K562 (cell line): Measurements from ENCODE around the gene PPT2. TPM values are rescaled to one million over a fixed set of nuclear protein-coding genes. Genes with fewer than 3 reads are reported as not detected.

Experiments
- BRD9 ChIP-seq: fragments of 450-650 bp; IDR thresholded peaks from 2 replicates; pipeline ENCODE4 v1.6.1; 2018; ENCODE audit warnings: low read depth; ENCODE audit not compliant: partially characterized antibody
- E2F6 ChIP-seq, 2 experiments: IDR thresholded peaks; 2 replicates each; pipeline ENCODE4 v1.6.1; 2011; ENCODE audit warnings: borderline replicate concordance in 1 of 2, control low read depth in 1 of 2, low read depth in 1 of 2, low read length in 1 of 2, mild to moderate bottlenecking in 1 of 2, mixed read lengths in 1 of 2, moderate library complexity in 1 of 2; ENCODE audit not compliant: insufficient read depth in 1 of 2, insufficient read length in 1 of 2, poor library complexity in 1 of 2, severe bottlenecking in 1 of 2; ENCODE audit errors: extremely low read depth in 1 of 2
- EP400 ChIP-seq: fragments of 450-650 bp; IDR thresholded peaks from 2 replicates; pipeline ENCODE4 v1.6.1; 2017; ENCODE audit warnings: antibody characterized with exemption, mild to moderate bottlenecking, moderate library complexity
- EZH2 ChIP-seq: IDR thresholded peaks from 2 replicates; pipeline ENCODE4 v1.6.1; 2012; ENCODE audit warnings: low read depth, mild to moderate bottlenecking, inconsistent platforms, low read length, borderline replicate concordance
- JUND ChIP-seq, 2 experiments: IDR thresholded peaks; 2 replicates in 1 of 2; 3 replicates in 1 of 2; pipeline ENCODE4 v1.6.1; 2011; ENCODE audit warnings: borderline replicate concordance in 2 of 2, low read depth in 2 of 2, low read length in 2 of 2, improper control_type of control experiment in 1 of 2, missing biosample characterization in 1 of 2, missing genetic modification characterization in 1 of 2, missing genetic modification reagents in 1 of 2
- KLF13 ChIP-seq: fragments of 450-650 bp; IDR thresholded peaks from 2 replicates; pipeline ENCODE4 v1.6.1; 2016; ENCODE audit warnings: missing genetic modification characterization, low read depth, mild to moderate bottlenecking, missing compliant biosample characterization, moderate library complexity, borderline replicate concordance
- MXI1 ChIP-seq: IDR thresholded peaks from 2 replicates; pipeline ENCODE4 v1.6.1; 2011; ENCODE audit warnings: low read depth, mild to moderate bottlenecking, improper control_type of control experiment, low read length
- NCOR1 ChIP-seq: fragments of 450-650 bp; IDR thresholded peaks from 2 replicates; pipeline ENCODE4 v1.6.1; 2016; ENCODE audit warnings: mild to moderate bottlenecking, moderate library complexity
- PURB ChIP-seq: sonication (generic); formaldehyde crosslinking; IDR thresholded peaks from 2 replicates; pipeline ENCODE4 v1.9.0; 2021; ENCODE audit warnings: low read depth, mild to moderate bottlenecking, missing genetic modification reagents
- PYGO2 ChIP-seq: fragments of 450-650 bp; IDR thresholded peaks from 2 replicates; pipeline ENCODE4 v1.6.1; 2016; ENCODE audit warnings: mild to moderate bottlenecking, missing genetic modification characterization, moderate library complexity, missing compliant biosample characterization
- SLC30A9 ChIP-seq: fragments of 250-450 bp; sonication (Bioruptor Pico); IDR thresholded peaks from 2 replicates; pipeline ENCODE4 v1.8.0; 2022; ENCODE audit warnings: mild to moderate bottlenecking, moderate library complexity
- SMAD2 ChIP-seq: fragments of 150-350 bp; IDR thresholded peaks from 2 replicates; pipeline ENCODE4 v1.6.1; 2014; ENCODE audit warnings: low read depth, mild to moderate bottlenecking, low read length
- SMARCB1 ChIP-seq: IDR thresholded peaks from 2 replicates; pipeline ENCODE4 v1.6.1; 2011; ENCODE audit warnings: improper control_type of control experiment, low read depth; ENCODE audit not compliant: insufficient read length
- ZBTB49 ChIP-seq: sonication (generic); formaldehyde crosslinking; IDR thresholded peaks from 2 replicates; pipeline ENCODE4 v1.8.0; 2022; ENCODE audit warnings: missing genetic modification reagents, mild to moderate bottlenecking, borderline replicate concordance
- ZEB2 ChIP-seq: fragments of 450-650 bp; IDR thresholded peaks from 2 replicates; pipeline ENCODE4 v1.6.1; 2016
- ZNF121 ChIP-seq: sonication (generic); formaldehyde crosslinking; conservative IDR thresholded peaks from 2 replicates; pipeline ENCODE4 v1.8.0; 2022; ENCODE audit warnings: missing genetic modification reagents
- ZNF282 ChIP-seq: sonication (generic); formaldehyde crosslinking; IDR thresholded peaks from 2 replicates; pipeline ENCODE4 v1.8.1; 2023; ENCODE audit warnings: missing genetic modification reagents
- ZNF561 ChIP-seq: fragments of 450-650 bp; formaldehyde crosslinking; conservative IDR thresholded peaks from 2 replicates; pipeline ENCODE4 v1.4.0; 2020; ENCODE audit warnings: mild to moderate bottlenecking, moderate library complexity
- ZNF609 ChIP-seq: sonication (generic); formaldehyde crosslinking; IDR thresholded peaks from 2 replicates; pipeline ENCODE4 v1.8.1; 2023; ENCODE audit warnings: missing genetic modification reagents, mild to moderate bottlenecking, borderline replicate concordance
- polyA plus RNA-seq, 8 experiments: library from polyadenylated mRNA; depleted of rRNA in 4 of 8; stranded (reverse) in 5 of 8; unstranded in 3 of 8; fragments of >200 nt; fragmentation: Nextera tagmentation in 2 of 8; fragmentation: Illumina TruSeq in 1 of 8; extraction: Ambion mirVana in 2 of 8; extraction: Trizol in 1 of 8; gene quantifications; 2 replicates each; pipeline versions ENCODE4 v1.2.1 to v1.2.3, GENCODE V29; 2011 to 2014; ENCODE audit warnings: inconsistent platforms in 1 of 8, missing spikeins in 1 of 8
- total RNA-seq, 7 experiments: library from RNA; depleted of rRNA in 6 of 7; stranded (reverse); fragments of >200 nt in 6 of 7; fragmentation: Illumina TruSeq in 2 of 7; extraction: Trizol in 2 of 7; gene quantifications; 2 replicates each; pipeline versions ENCODE4 v1.2.1 to v1.2.3, GENCODE V29; 2011 to 2021; ENCODE audit warnings: low replicate concordance in 1 of 7

PPT2 gene
- total and polyA plus RNA-seq, 9 of the 15 experiments (the other 6 are each of a cell fraction or from before 2014, with no cell fraction given): 27.4 to 98.8 (median 69.9) TPM

- no peak for TF ChIP-seq E2F6 (IDR thresholded peaks at IDR 0.05; ENCODE audit: borderline replicate concordance in 1 of 2, extremely low read depth in 1 of 2, insufficient read depth in 1 of 2, insufficient read length in 1 of 2, low read depth in 1 of 2, low read length in 1 of 2, poor library complexity in 1 of 2, severe bottlenecking in 1 of 2)
- TF ChIP-seq KLF13 (tag): no peak
- no peak for TF ChIP-seq PURB (CRISPR knock-in tag)
- TF ChIP-seq SMARCB1: no peak
- TF ChIP-seq JUND (IDR thresholded peaks at IDR 0.05; ENCODE audit: borderline replicate concordance, low read depth, low read length): 0 out of 2 replicates have a peak, but pooled peaks have one; percentile 48
- TF ChIP-seq JUND (tag; IDR thresholded peaks at IDR 0.05; ENCODE audit: borderline replicate concordance, low read depth, low read length): no peak; the same call in 2 of the 3 replicates
- TF ChIP-seq MXI1: no peak
- TF ChIP-seq PYGO2: no peak
- TF ChIP-seq EZH2: no peak
- TF ChIP-seq ZNF121: no peak
- 0 out of 2 replicates have a peak, but pooled peaks have one; percentile 32 for TF ChIP-seq ZNF561 (CRISPR knock-in tag)
- TF ChIP-seq BRD9: peak; percentile 11
- TF ChIP-seq ZEB2: peak; percentile 51; the same call in 1 of the 2 replicates
- TF ChIP-seq EP400: no peak
- no peak for TF ChIP-seq SLC30A9 (CRISPR knock-in tag)
- TF ChIP-seq ZBTB49 (CRISPR knock-in tag): no peak
- TF ChIP-seq NCOR1: no peak; the same call in 1 of the 2 replicates
- TF ChIP-seq ZNF609 (CRISPR knock-in tag): no peak
- no peak for TF ChIP-seq SMAD2
- no peak for TF ChIP-seq ZNF282 (CRISPR knock-in tag)
Observed at GRCh38 chr6:32176476-32177182, 22.7 kb downstream of the PPT2 start (continued).
